ENCODE measurements around the gene GFAP.

GFAP gene

DNA sequence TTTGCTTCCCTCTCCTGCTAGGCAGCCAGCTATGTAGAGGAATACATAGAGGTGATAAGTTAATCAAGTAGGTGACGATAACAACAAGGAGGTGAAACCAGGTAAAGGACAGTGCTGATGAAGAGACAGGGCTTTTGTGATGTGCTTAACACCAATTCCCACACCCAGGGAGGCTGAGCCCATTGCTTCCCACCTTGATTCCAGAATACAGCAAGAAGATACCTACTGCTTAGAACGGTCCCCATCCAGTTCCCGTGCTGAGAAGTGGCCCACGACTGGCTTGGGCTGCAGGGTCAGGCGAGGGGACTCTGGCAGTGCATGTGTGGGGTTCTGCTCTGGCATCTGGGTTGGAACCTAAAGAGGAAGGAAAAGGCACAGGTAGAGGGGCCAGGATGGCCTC, 16.1 kb upstream of the GFAP start:
- DNase-seq (ENCODE audit: low spot score): no peak

DNA sequence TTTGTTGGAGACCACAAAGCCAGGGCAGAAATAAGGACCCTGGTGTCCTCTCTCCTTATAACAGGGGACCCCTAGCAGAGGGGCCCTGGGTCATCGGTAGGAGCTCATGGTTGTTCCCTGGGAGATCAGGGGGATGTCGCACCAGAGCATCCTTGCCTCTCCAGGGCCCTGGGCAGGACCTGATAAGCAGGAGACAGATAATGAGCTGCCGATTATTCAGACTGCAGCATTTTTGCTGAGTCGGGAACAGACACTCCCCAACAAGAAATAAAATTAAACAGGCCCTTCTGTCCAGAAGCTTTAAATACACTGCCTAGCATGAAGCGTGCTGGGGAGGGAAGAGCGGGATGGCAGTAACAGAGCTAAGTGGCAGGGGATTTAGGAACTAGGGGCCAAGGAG, 15.4 kb upstream of the GFAP start:
- no peak for DNase-seq (ENCODE audit: low spot score)

DNA sequence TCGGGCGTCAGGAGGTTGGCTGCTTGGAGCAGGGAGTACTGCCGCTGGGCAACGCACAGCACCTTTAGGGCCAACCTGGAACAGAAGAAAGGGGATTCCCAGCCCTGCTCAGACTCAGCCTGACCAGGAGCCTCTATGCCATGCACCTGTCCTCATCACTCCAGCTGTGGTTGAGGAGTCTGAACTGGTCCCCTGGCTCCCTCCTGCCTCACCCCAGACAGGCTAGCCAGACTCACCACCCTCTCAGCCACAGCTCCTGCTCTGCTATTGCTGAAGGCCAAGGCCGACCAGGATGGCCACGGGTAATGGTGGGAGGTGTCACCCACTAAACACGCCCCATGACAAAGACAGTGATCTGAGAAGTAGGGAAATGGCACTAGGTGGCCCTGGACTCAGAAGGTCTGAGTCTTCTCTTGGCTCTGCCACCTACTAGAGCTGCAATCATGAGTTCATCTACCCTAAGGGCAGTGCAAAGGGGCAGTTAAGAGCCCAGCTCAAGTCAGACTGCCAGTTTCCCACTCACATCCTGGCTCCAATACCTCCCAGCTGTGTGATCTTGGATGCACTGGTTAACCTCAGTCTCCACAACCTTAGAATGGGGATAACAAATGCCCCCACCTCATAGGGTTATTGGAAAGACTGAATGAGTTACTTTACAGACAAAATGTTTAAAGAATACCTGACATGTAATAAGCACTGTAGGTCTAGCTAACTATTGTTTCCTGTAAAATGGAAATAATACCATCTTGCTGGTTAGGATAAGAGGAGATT, 13.8 kb upstream of the GFAP start:
- no peak for DNase-seq (ENCODE audit: low spot score)

DNA sequence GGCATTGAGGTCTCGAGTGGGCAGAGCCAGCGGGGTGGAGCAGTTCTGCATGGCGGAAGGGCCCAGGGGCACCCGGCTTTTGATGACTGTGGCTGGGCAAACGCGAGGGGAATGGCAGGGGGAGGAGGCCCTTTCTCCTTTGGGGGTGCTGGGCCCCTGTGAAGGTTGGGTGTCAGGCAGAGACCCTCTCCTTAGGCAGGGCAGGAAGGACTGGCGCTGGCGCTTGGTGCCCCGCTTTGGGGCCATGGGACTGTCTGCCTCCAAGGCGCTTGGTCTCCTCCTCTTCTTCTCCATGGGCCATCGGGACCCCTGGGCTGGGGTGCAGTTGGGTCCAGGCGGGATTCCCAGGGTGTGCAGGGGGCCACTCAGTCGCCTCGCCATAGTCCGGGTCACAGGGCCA, 12.8 kb upstream of the GFAP start:
- DNase-seq (ENCODE audit: low spot score): no peak

- no peak for DNase-seq (ENCODE audit: low spot score)
Measured at GRCh38 chr17:44927696-44928095, 12.4 kb upstream of the GFAP start.

GRCh38 chr17:44926821-44927525, 11.7 kb upstream of the GFAP start:
- DNase-seq (ENCODE audit: low spot score): no peak

DNA sequence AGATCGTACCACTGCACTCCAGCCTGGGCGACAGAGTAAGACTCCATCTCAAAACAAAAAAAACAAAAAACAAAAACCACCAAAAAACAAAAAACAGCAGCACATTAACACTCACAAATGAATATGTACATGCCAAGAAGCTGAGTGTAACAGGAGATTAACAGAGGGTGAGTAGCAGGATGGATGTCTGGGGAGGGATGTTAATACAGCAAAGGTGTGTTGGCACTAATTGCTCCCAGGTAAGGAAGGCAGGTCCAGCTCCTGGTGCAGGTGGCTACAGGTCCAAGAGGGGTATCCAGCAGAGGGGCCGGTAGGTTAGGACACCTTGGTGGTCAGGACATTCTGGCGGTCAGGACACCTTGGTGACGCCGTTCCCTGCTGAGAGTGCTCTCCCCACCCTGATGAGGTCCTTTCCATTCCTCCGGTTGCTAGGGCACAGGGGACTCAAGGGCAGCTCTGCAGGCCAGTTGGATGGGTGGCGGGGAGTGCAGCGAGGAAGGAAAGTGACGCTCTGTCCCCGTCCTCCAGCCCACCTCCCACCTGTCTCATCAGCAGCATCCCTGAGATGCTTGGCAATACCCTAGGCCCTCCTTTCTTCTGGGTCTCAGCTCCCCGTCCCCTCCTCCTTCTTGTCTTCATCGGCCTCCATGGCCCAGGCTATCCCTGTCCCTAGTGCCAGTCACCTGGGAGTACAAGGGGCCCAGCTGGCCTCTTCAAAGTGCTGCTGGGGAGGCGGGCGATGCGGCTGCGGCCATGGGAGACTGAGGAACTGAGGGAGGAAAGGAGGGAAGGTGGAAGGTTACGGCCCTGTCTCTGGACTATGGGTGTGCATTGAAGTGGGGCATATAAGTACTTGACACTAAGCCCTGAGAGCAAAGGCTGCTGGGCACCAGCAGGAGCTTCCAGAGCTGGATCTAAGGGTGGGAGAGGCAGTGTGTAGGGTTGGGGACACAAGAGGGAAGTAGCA, 10.7 kb upstream of the GFAP start:
- no peak for DNase-seq (ENCODE audit: low spot score)

GRCh38 chr17:44924107-44924544, 8.8 kb upstream of the GFAP start:
- no peak for DNase-seq (ENCODE audit: low spot score)

- DNase-seq (ENCODE audit: low spot score): no peak
Measured at GRCh38 chr17:44922746-44923470, 7.6 kb upstream of the GFAP start.

GRCh38 chr17:44922136-44922535, 6.8 kb upstream of the GFAP start:
- no peak for DNase-seq (ENCODE audit: low spot score)

DNA sequence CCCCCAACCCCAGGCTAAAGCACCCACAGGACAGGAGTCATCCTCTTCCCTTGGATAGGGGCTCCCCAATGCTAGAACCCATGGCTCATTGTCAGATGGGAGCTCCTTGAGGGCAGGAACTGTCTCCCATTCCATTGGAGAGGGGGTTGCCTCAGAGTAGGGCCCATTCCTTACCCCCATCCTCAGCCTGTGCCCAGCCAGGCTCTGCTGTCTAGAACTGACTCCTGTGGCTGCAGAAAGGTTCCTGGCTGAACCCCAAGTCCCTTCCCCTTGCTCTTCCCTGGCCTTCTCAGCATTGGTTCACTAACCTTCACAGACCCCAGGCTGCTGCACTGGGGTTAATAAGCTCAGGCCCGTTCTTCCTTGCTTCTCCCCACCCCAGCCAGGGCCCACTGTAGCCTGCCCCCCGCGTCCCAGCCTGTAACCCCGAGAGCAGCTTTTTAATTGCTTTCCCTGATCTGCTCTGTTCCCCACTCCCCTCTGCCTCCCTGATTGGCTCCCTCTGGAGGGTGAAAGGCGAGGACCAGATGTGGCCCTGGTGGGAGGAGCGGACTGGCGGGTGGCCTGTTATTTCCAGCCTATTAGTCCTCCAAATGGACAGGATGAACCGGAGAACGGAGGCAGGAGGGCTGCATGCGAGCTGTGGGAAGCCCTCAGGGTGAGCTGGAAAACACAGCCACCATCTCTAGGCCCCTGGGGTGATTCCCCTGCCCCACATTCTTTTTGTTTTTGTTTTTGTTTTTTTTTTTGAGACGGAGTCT, 6.0 kb upstream of the GFAP start:
- DNase-seq (ENCODE audit: low spot score): no peak

- DNase-seq (ENCODE audit: low spot score): no peak
Measured at GRCh38 chr17:44920565-44920940, 5.3 kb upstream of the GFAP start.

GRCh38 chr17:44919885-44920564, 4.7 kb upstream of the GFAP start:
- peak; percentile 52 for DNase-seq (ENCODE audit: low spot score)

GRCh38 chr17:44919411-44919810, 4.1 kb upstream of the GFAP start:
- no peak for DNase-seq (ENCODE audit: low spot score)

GRCh38 chr17:44918006-44918405, 2.7 kb upstream of the GFAP start:
- DNase-seq (ENCODE audit: low spot score): no peak

DNA sequence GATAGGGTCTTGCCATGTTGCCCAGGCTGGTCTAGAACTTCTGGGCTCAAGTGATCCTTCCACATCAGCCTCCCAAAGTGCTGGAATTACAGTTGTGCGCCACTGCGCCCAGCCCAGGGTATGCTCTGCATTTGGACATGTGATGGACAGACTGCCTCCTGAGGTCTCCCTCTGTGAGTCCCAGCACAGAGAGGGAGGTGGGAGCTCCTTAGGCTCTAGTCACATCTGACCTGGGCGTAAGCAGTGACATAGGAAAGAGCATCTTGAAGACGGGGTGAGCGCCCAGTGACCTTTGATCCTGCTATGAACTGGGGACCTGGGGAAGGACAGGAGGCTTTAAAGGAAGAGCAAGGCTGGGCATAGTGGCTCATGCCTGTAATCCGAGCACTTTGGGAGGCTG, 2.2 kb upstream of the GFAP start:
- DNase-seq (ENCODE audit: low spot score): no peak

DNA sequence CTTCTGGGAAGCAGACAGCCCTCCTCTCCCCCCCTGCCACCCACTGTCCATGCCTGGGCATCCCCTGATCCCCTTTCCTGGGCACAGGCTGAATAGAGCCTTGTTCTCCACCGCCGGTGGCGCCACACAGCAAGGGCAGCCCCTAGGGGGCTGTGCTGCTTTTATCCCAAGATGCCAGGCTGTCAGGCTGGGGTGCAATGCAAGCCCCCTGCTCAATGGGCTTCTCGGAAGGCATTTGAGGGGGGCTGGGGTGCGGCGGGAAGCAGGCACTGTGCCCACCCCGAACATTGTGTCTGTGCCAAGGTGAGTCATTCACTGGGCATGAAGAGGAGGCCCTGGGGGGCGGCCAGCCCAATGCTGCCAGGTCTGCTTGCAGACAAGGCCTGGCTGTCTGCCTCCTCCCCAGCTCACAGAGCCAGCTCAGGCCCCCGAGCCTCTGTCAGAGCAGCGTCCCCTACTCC, 1.5 kb upstream of the GFAP start:
- DNase-seq (ENCODE audit: low spot score): no peak

- DNase-seq (ENCODE audit: low spot score): no peak
Measured at GRCh38 chr17:44915862-44916780, 821 bp upstream of the GFAP start.

- no peak for DNase-seq (ENCODE audit: low spot score)
Measured at GRCh38 chr17:44914698-44915271, 515 bp downstream of the GFAP start.
